H1 (cell line): ENCODE data around the gene LCLAT1. TPM values are rescaled to one million over a fixed set of nuclear protein-coding genes. Genes with fewer than 3 reads are reported as not detected.

Source experiments
- CTCF ChIA-PET: fragments of 300-600 bp; sonication (Branson Sonifier 250); formaldehyde crosslinking; loops from one replicate; lab custom pipeline; 2021; ENCODE audit not compliant: partially characterized antibody; lab: Charles Lee
- POLR2A ChIA-PET: fragments of 300-600 bp; sonication (Branson Sonifier 250); formaldehyde crosslinking; loops from one replicate; lab custom pipeline; 2021; ENCODE audit warnings: inconsistent platforms; ENCODE audit not compliant: partially characterized antibody; lab: Charles Lee
- DNase-seq, 2 experiments: peaks; one replicate each; pipeline versions ENCODE4 v3.0.0 to v3.0.0-alpha.2; 2010 to 2022; ENCODE audit warnings: low spot score in 2 of 2, low read depth in 1 of 2, mixed read lengths in 1 of 2
- FAIRE-seq: peaks from 2 replicates; lab custom pipeline; 2011; peaks lifted over from hg19 to GRCh38; lab: Jason Lieb, UNC
- H2AFZ ChIP-seq: 2 replicates; pipeline ENCODE4 v1.8.1; 2012; ENCODE audit warnings: low read length, inconsistent platforms
- H2AK5ac ChIP-seq: 2 replicates; pipeline ENCODE4 v1.6.1; 2013; ENCODE audit warnings: low read depth, low read length
- H2BK120ac ChIP-seq: replicated peaks from 2 replicates; pipeline ENCODE3; 2013; ENCODE audit warnings: low read depth, low read length, inconsistent platforms
- H2BK12ac ChIP-seq: 2 replicates; pipeline ENCODE4 v1.6.1; 2013; ENCODE audit warnings: low read depth, low read length
- H2BK15ac ChIP-seq: 2 replicates; pipeline ENCODE4 v1.6.1; 2013; ENCODE audit warnings: low read length
- H2BK20ac ChIP-seq: 2 replicates; pipeline ENCODE4 v1.6.1; 2013; ENCODE audit warnings: low read length
- H2BK5ac ChIP-seq: 2 replicates; pipeline ENCODE4 v1.6.1; 2013; ENCODE audit warnings: low read depth, low read length
- H3K14ac ChIP-seq: 2 replicates; pipeline ENCODE4 v1.6.1; 2013; ENCODE audit warnings: inconsistent platforms; ENCODE audit not compliant: insufficient read length
- H3K18ac ChIP-seq: 2 replicates; pipeline ENCODE4 v1.6.1; 2013; ENCODE audit warnings: low read length; ENCODE audit errors: extremely low read depth
- H3K23ac ChIP-seq: 2 replicates; pipeline ENCODE4 v1.6.1; 2013; ENCODE audit warnings: inconsistent platforms; ENCODE audit not compliant: insufficient read length
- H3K23me2 ChIP-seq: 2 replicates; pipeline ENCODE4 v1.6.1; 2013; ENCODE audit warnings: low read depth, low read length
- H3K27ac ChIP-seq: 2 replicates; pipeline ENCODE4 v1.6.1; 2011; ENCODE audit warnings: low read depth, low read length, inconsistent platforms
- H3K27me3 ChIP-seq, 4 experiments: replicated peaks in 1 of 4; 1 replicate in 1 of 4; 2 replicates in 3 of 4; pipeline versions ENCODE4 v1.6.1 to v1.8.1; 2011 to 2013; ENCODE audit warnings: low read length in 3 of 4, mild to moderate bottlenecking in 3 of 4, inconsistent platforms in 2 of 4, mixed read lengths in 2 of 4, moderate library complexity in 1 of 4; ENCODE audit not compliant: control insufficient read depth in 3 of 4, insufficient read depth in 3 of 4; ENCODE audit errors: extremely low read depth in 1 of 4
- H3K36me3 ChIP-seq, 4 experiments: 2 replicates each; pipeline versions ENCODE4 v1.6.1 to v1.8.1; 2011 to 2013; ENCODE audit warnings: mild to moderate bottlenecking in 4 of 4, low read length in 3 of 4, moderate library complexity in 2 of 4, control low read depth in 1 of 4, inconsistent platforms in 1 of 4; ENCODE audit not compliant: insufficient read depth in 4 of 4, control insufficient read depth in 2 of 4
- H3K4ac ChIP-seq: replicated peaks from 2 replicates; pipeline ENCODE3; 2013; ENCODE audit warnings: low read length, low read depth, mixed read lengths, inconsistent platforms; ENCODE audit not compliant: insufficient read length
- H3K4me1 ChIP-seq, 4 experiments: replicated peaks in 1 of 4; 1 replicate in 1 of 4; 2 replicates in 3 of 4; pipeline versions ENCODE4 v1.6.1 to v1.8.1; 2011 to 2013; ENCODE audit warnings: low read length in 3 of 4, inconsistent platforms in 2 of 4, mixed read lengths in 1 of 4; ENCODE audit not compliant: insufficient read depth in 4 of 4, control insufficient read depth in 3 of 4
- H3K4me2 ChIP-seq, 2 experiments: 2 replicates each; pipeline versions ENCODE4 v1.6.1 to v1.8.1; 2011 to 2013; ENCODE audit warnings: low read depth in 2 of 2, low read length in 2 of 2, control low read depth in 1 of 2, inconsistent platforms in 1 of 2, mild to moderate bottlenecking in 1 of 2; ENCODE audit not compliant: insufficient read depth in 1 of 2
- H3K4me3 ChIP-seq, 4 experiments: fragments of 200-600, 300-600 bp in 1 of 4; sonication (generic), shearing (Covaris generic), sonication (Bioruptor Twin) in 1 of 4; 2 replicates each; pipeline versions ENCODE4 v1.5.1 to v1.8.1; 2011 to 2016; ENCODE audit warnings: low read length in 4 of 4, low read depth in 3 of 4, control low read depth in 2 of 4, inconsistent platforms in 2 of 4, mild to moderate bottlenecking in 2 of 4, mixed read lengths in 1 of 4, moderate library complexity in 1 of 4; ENCODE audit not compliant: insufficient read depth in 2 of 4; ENCODE audit errors: extremely low read depth in 1 of 4
- H3K56ac ChIP-seq: replicated peaks from 2 replicates; pipeline ENCODE3; 2013; ENCODE audit warnings: low read depth, mild to moderate bottlenecking, mixed read lengths, low read length, inconsistent platforms; ENCODE audit not compliant: insufficient read length
- H3K79me1 ChIP-seq: 2 replicates; pipeline ENCODE4 v1.6.1; 2013; ENCODE audit warnings: low read depth, low read length, control low read depth
- H3K79me2 ChIP-seq, 2 experiments: 2 replicates each; pipeline versions ENCODE4 v1.6.1 to v1.8.1; 2012 to 2013; ENCODE audit warnings: low read length in 2 of 2, mild to moderate bottlenecking in 2 of 2, inconsistent platforms in 1 of 2; ENCODE audit not compliant: insufficient read depth in 2 of 2, control insufficient read depth in 1 of 2
- H3K9ac ChIP-seq, 4 experiments: replicated peaks in 1 of 4; 1 replicate in 1 of 4; 2 replicates in 3 of 4; pipeline versions ENCODE4 v1.6.1 to v1.8.1; 2011 to 2013; ENCODE audit warnings: low read depth in 3 of 4, low read length in 3 of 4, control low read depth in 2 of 4, mild to moderate bottlenecking in 2 of 4, moderate library complexity in 2 of 4, inconsistent platforms in 1 of 4; ENCODE audit errors: extremely low read depth in 1 of 4
- H3K9me3 ChIP-seq, 2 experiments: 2 replicates each; pipeline versions ENCODE4 v1.6.1 to v1.8.1; 2012 to 2013; ENCODE audit warnings: mild to moderate bottlenecking in 2 of 2, moderate library complexity in 2 of 2, control low read depth in 1 of 2, inconsistent platforms in 1 of 2, low read depth in 1 of 2, low read length in 1 of 2, mixed read lengths in 1 of 2; ENCODE audit not compliant: insufficient read depth in 2 of 2
- H4K20me1 ChIP-seq, 2 experiments: replicated peaks in 1 of 2; 2 replicates each; pipeline versions ENCODE3 to v1.8.1; 2011 to 2013; ENCODE audit warnings: inconsistent platforms in 2 of 2, low read length in 2 of 2, mild to moderate bottlenecking in 1 of 2; ENCODE audit not compliant: insufficient read depth in 2 of 2, control insufficient read depth in 1 of 2
- H4K5ac ChIP-seq: 2 replicates; pipeline ENCODE4 v1.6.1; 2013; ENCODE audit warnings: low read length, low read depth, mixed read lengths, inconsistent platforms; ENCODE audit not compliant: insufficient read length
- H4K8ac ChIP-seq: 2 replicates; pipeline ENCODE4 v1.8.0; 2013; ENCODE audit warnings: mild to moderate bottlenecking, moderate library complexity, low read length, inconsistent platforms; ENCODE audit not compliant: insufficient read depth; ENCODE audit errors: extremely low read depth
- H4K91ac ChIP-seq: replicated peaks from 2 replicates; pipeline ENCODE3; 2013; ENCODE audit warnings: low read length, mixed read lengths, inconsistent platforms; ENCODE audit not compliant: insufficient read length
- BRCA1 ChIP-seq: IDR thresholded peaks from 2 replicates; pipeline ENCODE4 v1.6.1; 2012; ENCODE audit warnings: low read depth, low read length, improper control_type of control experiment
- EZH2 ChIP-seq: fragments of 200-600 bp; sonication (generic); IDR thresholded peaks from 2 replicates; pipeline ENCODE4 v1.7.1; 2012; ENCODE audit warnings: low read depth, mild to moderate bottlenecking, moderate library complexity, low read length, inconsistent platforms; ENCODE audit not compliant: severe bottlenecking
- GABPA ChIP-seq: IDR thresholded peaks from 2 replicates; pipeline ENCODE4 v1.6.1; 2011; ENCODE audit warnings: mild to moderate bottlenecking, low read length, moderate library complexity, borderline replicate concordance; ENCODE audit not compliant: insufficient read depth
- JUN ChIP-seq: IDR thresholded peaks from 2 replicates; pipeline ENCODE4 v1.6.1; 2011; ENCODE audit warnings: low read depth, mild to moderate bottlenecking, improper control_type of control experiment, low read length
- NANOG ChIP-seq: IDR thresholded peaks from 2 replicates; pipeline ENCODE4 v1.6.1; 2011; ENCODE audit warnings: low read length, low read depth, mild to moderate bottlenecking, inconsistent platforms; ENCODE audit not compliant: insufficient read depth, poor library complexity, severe bottlenecking
- RBBP5 ChIP-seq: IDR thresholded peaks from 2 replicates; pipeline ENCODE4 v1.7.1; 2012; ENCODE audit warnings: low read depth, mild to moderate bottlenecking, inconsistent platforms, low read length, moderate library complexity, borderline replicate concordance
- SAP30 ChIP-seq: fragments of 300-600 bp; sonication (generic); IDR thresholded peaks from 2 replicates; pipeline ENCODE4 v1.7.1; 2012; ENCODE audit warnings: low read length, moderate library complexity, mild to moderate bottlenecking, inconsistent platforms; ENCODE audit not compliant: insufficient read depth, insufficient replicate concordance
- WGBS, 2 experiments: shearing (Covaris generic) in 1 of 2; methylation state at CpG; one replicate each; pipeline versions ENCODE4 v1.1.6 to v1.1.7; 2013 to 2015; ENCODE audit warnings: low lambda C conversion rate in 2 of 2, mixed read lengths in 2 of 2, inconsistent platforms in 1 of 2, low coverage in 1 of 2, missing lambda C conversion rate in 1 of 2; ENCODE audit not compliant: insufficient replicate concordance in 2 of 2, insufficient coverage in 1 of 2, insufficient read length in 1 of 2; ENCODE audit errors: extremely low coverage in 1 of 2, missing lambda C conversion rate in 1 of 2; 5-methylcytosine and 5-hydroxymethylcytosine counted together
- polyA plus RNA-seq, 7 experiments: library from polyadenylated mRNA; depleted of rRNA in 3 of 7; stranded (reverse) in 5 of 7; unstranded in 2 of 7; fragments of >200 nt in 5 of 7; fragments of 200-250 nt in 2 of 7; gene quantifications; 1 replicate in 5 of 7; 2 replicates in 1 of 7; 4 replicates in 1 of 7; pipeline versions ENCODE4 v1.2.1 to v1.2.3, GENCODE V29; 2011 to 2013; ENCODE audit warnings: missing spikeins in 2 of 7, mixed read lengths in 2 of 7
- total RNA-seq: library from RNA; stranded (reverse); fragmentation: NEBNext Ultra II Directional; extraction: Animal tissue kit (Norgen Biotek cat#: 25700); gene quantifications from 2 replicates; pipeline ENCODE4 v1.2.1, GENCODE V29; 2021
- TF ChIP-seq, protein P1 (sequence below): IDR thresholded peaks from 2 replicates; pipeline ENCODE4 v1.6.1; 2011; ENCODE audit warnings: low read depth, mild to moderate bottlenecking, low read length; ENCODE audit not compliant: insufficient read depth
- TF ChIP-seq, protein P2 (sequence below): IDR thresholded peaks from 2 replicates; pipeline ENCODE4 v1.6.1; 2012; ENCODE audit warnings: low read length, inconsistent platforms

LCLAT1 gene
- total and polyA plus RNA-seq, 2 of the 8 experiments (the other 6 are each of a cell fraction or from before 2014, with no cell fraction given), result 7.6 to 22.0 TPM

DNA sequence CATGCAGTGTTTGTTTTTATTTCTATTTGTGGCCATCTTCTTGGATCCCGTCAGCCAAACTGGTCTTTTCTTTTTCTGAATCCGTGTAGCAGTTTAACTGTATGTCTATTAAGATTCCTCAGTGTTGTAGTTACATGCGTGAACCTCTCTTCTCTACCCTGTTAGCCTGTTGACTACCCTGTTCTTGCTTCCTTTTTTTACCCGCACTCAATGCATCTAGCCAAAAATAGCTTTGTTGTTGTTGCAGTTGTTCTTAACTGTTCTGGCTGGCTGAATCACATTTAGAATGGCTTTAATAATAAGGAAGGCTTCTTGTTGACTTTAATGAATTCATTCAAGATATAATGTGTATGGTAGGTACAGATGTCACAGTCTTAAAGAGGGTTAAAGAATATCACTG is 137.1 kb downstream of the LCLAT1 start:
- Histone ChIP-seq H2BK20ac (no peak overlapping the region), H2BK15ac (no peak overlapping the region), H3K23me2 (no peaks in the 10 kb centered on the region), H4K5ac (no peak overlapping the region), H4K91ac (no peak overlapping the region), H3K79me2 (no peaks in the 10 kb centered on the region), H2BK12ac (no peak overlapping the region), H2BK120ac (no peak overlapping the region), H3K4me1 (peaks cover 0 to 3% (median 1%) of the 10 kb centered on the region in 4 experiments; a peak in 3 of 7 replicates), H3K27me3 (no peaks in the 10 kb centered on the region), H3K9ac (no peak overlapping the region), H2AFZ (no peak overlapping the region), H3K9me3 (no peaks in the 10 kb centered on the region), H3K4me3 (no peak overlapping the region), H3K27ac (no peak overlapping the region), H4K8ac (no peak overlapping the region), H3K4me2 (no peak overlapping the region), H3K18ac (no peak overlapping the region), H2BK5ac (no peak overlapping the region), H2AK5ac (no peak overlapping the region), H3K4ac (no peak overlapping the region), H3K79me1 (no peaks in the 10 kb centered on the region), H3K56ac (no peak overlapping the region), H4K20me1 (no peaks in the 10 kb centered on the region), H3K23ac (no peak overlapping the region), H3K36me3 (no peaks in the 10 kb centered on the region), H3K14ac (no peak overlapping the region)
- no peak for FAIRE-seq
- POLR2A ChIA-PET, result no interaction called here
- CTCF ChIA-PET, result interaction anchor here (0.9 kb wide), 1 partner anchor 354 kb away, joined by 3 read pairs; no protein-coding TSS in a partner anchor
- DNase-seq, result no peak
- 91% methylated on average over 4 of the region's 4 CpGs; no CpG with 5 or more reads in 1 of the 2 experiments for WGBS, 2 experiments
- no peak for TF ChIP-seq NANOG
- no peak for TF ChIP-seq GABPA
- no peak for TF ChIP-seq RBBP5
- TF ChIP-seq, protein P1, sequence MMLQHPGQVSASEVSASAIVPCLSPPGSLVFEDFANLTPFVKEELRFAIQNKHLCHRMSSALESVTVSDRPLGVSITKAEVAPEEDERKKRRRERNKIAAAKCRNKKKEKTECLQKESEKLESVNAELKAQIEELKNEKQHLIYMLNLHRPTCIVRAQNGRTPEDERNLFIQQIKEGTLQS, result no peak
- no peak for TF ChIP-seq JUN
- no peak for TF ChIP-seq BRCA1
- TF ChIP-seq EZH2, result no peak
- TF ChIP-seq, protein P2, sequence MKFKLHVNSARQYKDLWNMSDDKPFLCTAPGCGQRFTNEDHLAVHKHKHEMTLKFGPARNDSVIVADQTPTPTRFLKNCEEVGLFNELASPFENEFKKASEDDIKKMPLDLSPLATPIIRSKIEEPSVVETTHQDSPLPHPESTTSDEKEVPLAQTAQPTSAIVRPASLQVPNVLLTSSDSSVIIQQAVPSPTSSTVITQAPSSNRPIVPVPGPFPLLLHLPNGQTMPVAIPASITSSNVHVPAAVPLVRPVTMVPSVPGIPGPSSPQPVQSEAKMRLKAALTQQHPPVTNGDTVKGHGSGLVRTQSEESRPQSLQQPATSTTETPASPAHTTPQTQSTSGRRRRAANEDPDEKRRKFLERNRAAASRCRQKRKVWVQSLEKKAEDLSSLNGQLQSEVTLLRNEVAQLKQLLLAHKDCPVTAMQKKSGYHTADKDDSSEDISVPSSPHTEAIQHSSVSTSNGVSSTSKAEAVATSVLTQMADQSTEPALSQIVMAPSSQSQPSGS, result no peak
- no peak for TF ChIP-seq SAP30
